H9 (cell line): ENCODE results near the gene PLCB1. TPM values are rescaled to one million over a fixed set of nuclear protein-coding genes. Genes with fewer than 3 reads are reported as not detected.

Experiments
- DNase-seq: peaks from one replicate; pipeline ENCODE4 v3.0.0-alpha.2; 2017
- H2AFZ ChIP-seq: one replicate; pipeline ENCODE4 v1.6.1; 2013; ENCODE audit warnings: mild to moderate bottlenecking, low read length, control low read depth, moderate library complexity
- H2AK5ac ChIP-seq: 2 replicates; pipeline ENCODE4 v1.6.1; 2013; ENCODE audit warnings: low read length, control low read depth, mixed read lengths; ENCODE audit not compliant: insufficient read length
- H2BK120ac ChIP-seq: one replicate; pipeline ENCODE4 v1.6.1; 2013; ENCODE audit warnings: low read depth, mild to moderate bottlenecking, low read length, control low read depth, inconsistent platforms; ENCODE audit not compliant: poor library complexity, severe bottlenecking
- H2BK12ac ChIP-seq: 2 replicates; pipeline ENCODE4 v1.6.1; 2013; ENCODE audit warnings: low read length, control low read depth, mixed read lengths, low read depth; ENCODE audit not compliant: insufficient read length
- H2BK15ac ChIP-seq: 2 replicates; pipeline ENCODE4 v1.6.1; 2013; ENCODE audit warnings: low read depth, low read length, control low read depth
- H2BK20ac ChIP-seq: one replicate; pipeline ENCODE4 v1.6.1; 2013; ENCODE audit warnings: low read depth, mild to moderate bottlenecking, low read length, control low read depth, inconsistent platforms; ENCODE audit not compliant: poor library complexity, severe bottlenecking
- H2BK5ac ChIP-seq: 2 replicates; pipeline ENCODE4 v1.6.1; 2013; ENCODE audit warnings: low read length, control low read depth, mixed read lengths; ENCODE audit not compliant: insufficient read length
- H3K14ac ChIP-seq: 2 replicates; pipeline ENCODE4 v1.6.1; 2013; ENCODE audit warnings: low read length, control low read depth; ENCODE audit not compliant: insufficient read depth
- H3K18ac ChIP-seq: 2 replicates; pipeline ENCODE4 v1.6.1; 2013; ENCODE audit warnings: low read depth, mild to moderate bottlenecking, mixed read lengths, low read length, control low read depth; ENCODE audit not compliant: insufficient read length
- H3K23ac ChIP-seq: 2 replicates; pipeline ENCODE4 v1.6.1; 2013; ENCODE audit warnings: low read length, control low read depth, mixed read lengths, low read depth; ENCODE audit not compliant: insufficient read length
- H3K23me2 ChIP-seq: 2 replicates; pipeline ENCODE4 v1.6.1; 2013; ENCODE audit warnings: low read depth, mild to moderate bottlenecking, mixed read lengths, low read length, control low read depth; ENCODE audit not compliant: insufficient read length, poor library complexity, severe bottlenecking
- H3K27ac ChIP-seq: 2 replicates; pipeline ENCODE4 v1.5.1; 2013; ENCODE audit warnings: low read length, control low read depth, mixed read lengths, low read depth; ENCODE audit not compliant: insufficient read length
- H3K27me3 ChIP-seq: 2 replicates; pipeline ENCODE4 v1.6.1; 2013; ENCODE audit warnings: low read length, control low read depth, inconsistent platforms; ENCODE audit not compliant: insufficient read depth
- H3K4ac ChIP-seq: 2 replicates; pipeline ENCODE4 v1.6.1; 2013; ENCODE audit warnings: low read depth, mild to moderate bottlenecking, control low read depth, inconsistent platforms, low read length, moderate library complexity
- H3K4me1 ChIP-seq: 2 replicates; pipeline ENCODE4 v1.6.1; 2013; ENCODE audit warnings: low read length, control low read depth, inconsistent platforms; ENCODE audit not compliant: insufficient read depth
- H3K4me2 ChIP-seq: 2 replicates; pipeline ENCODE4 v1.6.1; 2013; ENCODE audit warnings: low read length, control low read depth, mixed read lengths; ENCODE audit not compliant: insufficient read length, insufficient read depth
- H3K56ac ChIP-seq: 2 replicates; pipeline ENCODE4 v1.6.1; 2013; ENCODE audit warnings: low read depth, mild to moderate bottlenecking, mixed read lengths, low read length, control low read depth; ENCODE audit not compliant: insufficient read length
- H3K79me1 ChIP-seq: 2 replicates; pipeline ENCODE4 v1.6.1; 2013; ENCODE audit warnings: low read depth, mild to moderate bottlenecking, moderate library complexity, low read length, control low read depth, inconsistent platforms; ENCODE audit not compliant: insufficient read depth, poor library complexity, severe bottlenecking
- H3K79me2 ChIP-seq: 2 replicates; pipeline ENCODE4 v1.6.1; 2013; ENCODE audit warnings: low read length, control low read depth, inconsistent platforms; ENCODE audit not compliant: insufficient read depth
- H3K9ac ChIP-seq: 2 replicates; pipeline ENCODE4 v1.6.1; 2013; ENCODE audit warnings: low read length, control low read depth, mixed read lengths; ENCODE audit not compliant: insufficient read length; ENCODE audit errors: extremely low read depth
- H3K9me3 ChIP-seq: one replicate; pipeline ENCODE4 v1.6.1; 2013; ENCODE audit warnings: low read depth, low read length, inconsistent platforms; ENCODE audit not compliant: control insufficient read depth
- H3T11ph ChIP-seq: one replicate; pipeline ENCODE4 v1.6.1; 2013; ENCODE audit warnings: mild to moderate bottlenecking, low read length, control low read depth, inconsistent platforms
- H4K20me1 ChIP-seq: one replicate; pipeline ENCODE4 v1.6.1; 2013; ENCODE audit not compliant: control insufficient read depth, insufficient read length, insufficient read depth
- H4K5ac ChIP-seq: 2 replicates; pipeline ENCODE4 v1.6.1; 2013; ENCODE audit warnings: low read depth, mild to moderate bottlenecking, mixed read lengths, low read length, control low read depth; ENCODE audit not compliant: insufficient read length
- H4K8ac ChIP-seq: replicated peaks from 2 replicates; pipeline ENCODE4 v1.6.1; 2013; ENCODE audit warnings: low read length, control low read depth, mixed read lengths, low read depth; ENCODE audit not compliant: insufficient read length
- H4K91ac ChIP-seq: 2 replicates; pipeline ENCODE4 v1.6.1; 2013; ENCODE audit warnings: low read depth, mild to moderate bottlenecking, moderate library complexity, mixed read lengths, low read length, control low read depth; ENCODE audit not compliant: insufficient read length
- H3K27ac Mint-ChIP-seq, 3 experiments: 2 replicates in 2 of 3; 3 replicates in 1 of 3; pipeline ENCODE4 v1.8.0; 2020 to 2021; ENCODE audit warnings: mixed read lengths in 3 of 3, mild to moderate bottlenecking in 1 of 3, moderate library complexity in 1 of 3
- H3K27me3 Mint-ChIP-seq: 2 replicates; pipeline ENCODE4 v1.8.0; 2021; ENCODE audit warnings: low read depth, mild to moderate bottlenecking, moderate library complexity, mixed read lengths
- H3K36me3 Mint-ChIP-seq, 3 experiments: 2 replicates in 2 of 3; 3 replicates in 1 of 3; pipeline ENCODE4 v1.8.0; 2020 to 2021; ENCODE audit warnings: low read depth in 3 of 3, mixed read lengths in 3 of 3; ENCODE audit not compliant: insufficient read depth in 1 of 3
- H3K4me1 Mint-ChIP-seq, 2 experiments: 2 replicates each; pipeline ENCODE4 v1.8.0; 2020; ENCODE audit warnings: mixed read lengths in 2 of 2
- H3K4me3 Mint-ChIP-seq, 2 experiments: 2 replicates in 1 of 2; 3 replicates in 1 of 2; pipeline ENCODE4 v1.8.0; 2020 to 2021; ENCODE audit warnings: mild to moderate bottlenecking in 2 of 2, mixed read lengths in 2 of 2, moderate library complexity in 1 of 2
- H3K9me3 Mint-ChIP-seq, 2 experiments: 2 replicates in 1 of 2; 3 replicates in 1 of 2; pipeline ENCODE4 v1.8.0; 2020; ENCODE audit warnings: mild to moderate bottlenecking in 2 of 2, mixed read lengths in 2 of 2, moderate library complexity in 1 of 2
- WGBS: extraction: QIAGEN DNeasy Blood & Tissue Kit; methylation state at CpG from one replicate; pipeline ENCODE4 v1.1.7; 2013; ENCODE audit warnings: missing lambda C conversion rate, low lambda C conversion rate, mixed read lengths; ENCODE audit not compliant: insufficient read length; ENCODE audit errors: extremely low coverage; 5-methylcytosine and 5-hydroxymethylcytosine counted together
- total RNA-seq: library from RNA; stranded (reverse); gene quantifications from 2 replicates; pipeline ENCODE4 v1.2.1, GENCODE V29; 2021
- TF ChIP-seq, protein P1 (sequence below): fragments of 200-600 bp; sonication (generic); conservative IDR thresholded peaks from 3 replicates; pipeline ENCODE4 v1.8.0; 2021; ENCODE audit warnings: antibody characterized with exemption, mild to moderate bottlenecking

PLCB1 gene
- total RNA-seq, 1 experiment from 2014 or later, result 11.5 TPM

DNA sequence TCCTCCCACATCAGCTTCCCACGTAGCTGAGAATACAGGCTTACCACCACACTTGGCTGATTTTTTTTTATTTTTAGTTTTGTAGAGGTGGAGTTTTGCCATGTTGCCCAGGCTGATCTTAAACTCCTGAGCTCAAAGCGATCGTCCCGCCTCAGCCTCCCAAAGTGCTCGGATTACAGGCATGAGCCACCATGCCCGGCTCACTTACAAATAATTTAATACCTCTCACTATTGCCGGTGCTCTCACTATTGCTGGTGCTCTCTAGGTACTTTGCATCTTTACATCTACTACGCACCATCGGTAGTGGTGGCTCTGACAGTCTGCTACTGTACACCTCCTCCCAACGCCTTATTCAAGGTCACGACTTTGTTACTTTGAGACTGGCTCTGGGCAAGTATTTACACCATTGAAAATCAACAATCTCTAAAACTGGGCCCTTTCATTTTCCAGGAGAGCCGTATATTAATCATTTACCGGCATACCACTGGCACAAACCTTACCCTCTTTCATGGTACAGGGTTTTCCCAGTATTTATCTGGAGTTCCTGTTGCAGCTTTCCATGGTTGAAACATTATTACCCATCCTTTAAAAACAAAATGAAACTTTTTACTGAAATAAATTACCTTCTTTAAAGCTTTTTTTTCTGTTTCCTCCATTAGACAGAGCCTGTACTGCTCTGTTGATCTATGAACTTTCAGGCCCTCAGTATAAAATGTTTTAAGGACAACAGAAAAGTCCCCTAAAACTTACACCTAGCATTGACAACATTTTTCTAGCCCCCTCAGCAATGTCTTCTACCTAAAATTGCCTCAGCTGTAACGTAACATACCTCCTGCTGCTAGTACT, 677.3 kb downstream of the PLCB1 start:
- H3K36me3 Mint-ChIP-seq, result peaks cover 0 to 12% (median 4%) of the 10 kb centered on the region in 3 experiments; a peak in 3 of 7 replicates
- H3K27me3 ChIP-seq, result no peaks in the 10 kb centered on the region
- H3K4me1 ChIP-seq, result peaks cover 24% of the 10 kb centered on the region
- no peak overlapping the region for H2AK5ac ChIP-seq
- H3K27ac Mint-ChIP-seq, result peak overlapping the region in 2 of 3 experiments; percentile 41 to 83; a peak in 5 of 7 replicates
- TF ChIP-seq, protein P1, sequence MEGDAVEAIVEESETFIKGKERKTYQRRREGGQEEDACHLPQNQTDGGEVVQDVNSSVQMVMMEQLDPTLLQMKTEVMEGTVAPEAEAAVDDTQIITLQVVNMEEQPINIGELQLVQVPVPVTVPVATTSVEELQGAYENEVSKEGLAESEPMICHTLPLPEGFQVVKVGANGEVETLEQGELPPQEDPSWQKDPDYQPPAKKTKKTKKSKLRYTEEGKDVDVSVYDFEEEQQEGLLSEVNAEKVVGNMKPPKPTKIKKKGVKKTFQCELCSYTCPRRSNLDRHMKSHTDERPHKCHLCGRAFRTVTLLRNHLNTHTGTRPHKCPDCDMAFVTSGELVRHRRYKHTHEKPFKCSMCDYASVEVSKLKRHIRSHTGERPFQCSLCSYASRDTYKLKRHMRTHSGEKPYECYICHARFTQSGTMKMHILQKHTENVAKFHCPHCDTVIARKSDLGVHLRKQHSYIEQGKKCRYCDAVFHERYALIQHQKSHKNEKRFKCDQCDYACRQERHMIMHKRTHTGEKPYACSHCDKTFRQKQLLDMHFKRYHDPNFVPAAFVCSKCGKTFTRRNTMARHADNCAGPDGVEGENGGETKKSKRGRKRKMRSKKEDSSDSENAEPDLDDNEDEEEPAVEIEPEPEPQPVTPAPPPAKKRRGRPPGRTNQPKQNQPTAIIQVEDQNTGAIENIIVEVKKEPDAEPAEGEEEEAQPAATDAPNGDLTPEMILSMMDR, result no peak
- DNase-seq, result no peak
- no peak overlapping the region for H2BK12ac ChIP-seq
- no peak overlapping the region for H3K18ac ChIP-seq
- no peak overlapping the region for H3K4me3 Mint-ChIP-seq
- H3K23me2 ChIP-seq, result no peaks in the 10 kb centered on the region
- H4K91ac ChIP-seq, result no peak overlapping the region
- H3T11ph ChIP-seq, result no peak overlapping the region
- H3K14ac ChIP-seq, result peak overlapping the region; percentile 34; the same call in 1 of the 2 replicates
- no peak overlapping the region for H3K4ac ChIP-seq
- no peak overlapping the region; the same call in 1 of the 2 replicates for H2BK15ac ChIP-seq
- WGBS, result no CpG with 5 or more reads among the region's 14 CpGs
- no peaks in the 10 kb centered on the region for H4K20me1 ChIP-seq
- no peak overlapping the region for H3K23ac ChIP-seq
- H2BK120ac ChIP-seq, result no peak overlapping the region
- no peak overlapping the region for H4K8ac ChIP-seq
- peaks cover 70 to 71% of the 10 kb centered on the region in 2 experiments for H3K4me1 Mint-ChIP-seq
- no peaks in the 10 kb centered on the region for H3K79me2 ChIP-seq
- no peak overlapping the region for H3K4me2 ChIP-seq
- H3K56ac ChIP-seq, result no peak overlapping the region
- no peak overlapping the region for H4K5ac ChIP-seq
- no peaks in the 10 kb centered on the region for H3K79me1 ChIP-seq
- no peak overlapping the region for H3K9ac ChIP-seq
- peaks cover 7 to 11% of the 10 kb centered on the region in 2 experiments for H3K9me3 Mint-ChIP-seq
- H3K27me3 Mint-ChIP-seq, result no peaks in the 10 kb centered on the region
- no peak overlapping the region for H3K27ac ChIP-seq
- no peak overlapping the region for H2BK5ac ChIP-seq
- H2BK20ac ChIP-seq, result no peak overlapping the region
- H2AFZ ChIP-seq, result no peak overlapping the region
- no peaks in the 10 kb centered on the region for H3K9me3 ChIP-seq
